Right hindlimb (tissue), 1 donor: ENCODE data around the gene HSFX3.
"Not testable (repeated sequence)": the region's sequence is repeated elsewhere in the genome, so short reads cannot be mapped to it uniquely, and the experiment has no call there.

ENCODE experiments used
- DNase-seq: peaks from one replicate; pipeline ENCODE4 v3.0.0-alpha.2; 2018

Gene HSFX3

GRCh38 chrX:149513825-149514428 is 35.8 kb downstream of the HSFX3 start:
- DNase-seq = no peak

- DNase-seq = peak; percentile 44
Observed at GRCh38 chrX:149512225-149512885, 37.4 kb downstream of the HSFX3 start.

- DNase-seq = no peak
Observed at GRCh38 chrX:149511081-149511480, 38.6 kb downstream of the HSFX3 start.

GRCh38 chrX:149510386-149510785 is 39.3 kb downstream of the HSFX3 start:
- no peak for DNase-seq

GRCh38 chrX:149508467-149508866 is 41.3 kb downstream of the HSFX3 start:
- no peak for DNase-seq

GRCh38 chrX:149506349-149506748 is 43.4 kb downstream of the HSFX3 start:
- DNase-seq = no peak

GRCh38 chrX:149505671-149506070 is 44.1 kb downstream of the HSFX3 start:
- DNase-seq = no peak

- peak; percentile 91 for DNase-seq
Observed at GRCh38 chrX:149504915-149505651, 44.6 kb downstream of the HSFX3 start, which contains the start of gene IDS. IDS (minus strand) TSS chrX:149505306; CDS start chrX:149505137, 169 bp downstream.

- DNase-seq = no peak
Observed at GRCh38 chrX:149504226-149504914, 45.4 kb downstream of the HSFX3 start.

- not testable (repeated sequence) for DNase-seq
Observed at GRCh38 chrX:149503446-149503845, 46.3 kb downstream of the HSFX3 start.

- DNase-seq = not testable (repeated sequence)
Observed at GRCh38 chrX:149502923-149503322, 46.8 kb downstream of the HSFX3 start.

GRCh38 chrX:149499766-149500165 is 50.0 kb downstream of the HSFX3 start:
- DNase-seq = no peak

- DNase-seq = no peak
Observed at GRCh38 chrX:149498767-149499166, 51.0 kb downstream of the HSFX3 start.
